GM12864 (cell line): ENCODE results near the gene CDH13.
A peak's percentile ranks its signal among the peaks of the same experiment; 100 is the strongest.

ENCODE experiments used
- DNase-seq: peaks from one replicate; pipeline ENCODE4 v3.0.0-alpha.2; 2011; ENCODE audit warnings: low read depth
- H3K4me3 ChIP-seq: 2 replicates; pipeline ENCODE4 v1.5.1; 2011; ENCODE audit warnings: mild to moderate bottlenecking, low read depth, low read length, control low read depth
- TF ChIP-seq, protein P1 (sequence below): IDR thresholded peaks from 2 replicates; pipeline ENCODE4 v1.5.1; 2011; ENCODE audit warnings: low read depth, mild to moderate bottlenecking, moderate library complexity, low read length, control low read depth, inconsistent platforms; ENCODE audit errors: missing control alignments

CDH13 gene

DNA sequence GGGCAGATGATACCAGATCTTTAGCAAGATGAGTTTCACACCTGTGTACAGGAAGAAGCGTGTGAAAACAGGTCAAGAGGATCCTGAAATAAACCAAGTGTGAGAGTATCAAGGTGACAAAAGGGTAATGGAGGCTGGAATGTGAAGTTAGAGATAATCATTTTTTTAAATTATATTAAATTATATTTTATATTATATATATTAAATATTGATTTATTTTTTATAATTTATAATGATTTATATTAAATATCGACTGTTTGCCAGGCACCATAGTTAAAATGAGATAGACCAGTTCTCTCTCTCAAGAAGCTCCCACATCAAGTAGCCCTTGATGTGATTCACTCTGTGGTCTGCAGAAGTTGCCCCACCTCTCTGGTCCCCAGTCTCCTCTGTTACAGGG, 820.8 kb downstream of the CDH13 start:
- TF ChIP-seq, protein P1, sequence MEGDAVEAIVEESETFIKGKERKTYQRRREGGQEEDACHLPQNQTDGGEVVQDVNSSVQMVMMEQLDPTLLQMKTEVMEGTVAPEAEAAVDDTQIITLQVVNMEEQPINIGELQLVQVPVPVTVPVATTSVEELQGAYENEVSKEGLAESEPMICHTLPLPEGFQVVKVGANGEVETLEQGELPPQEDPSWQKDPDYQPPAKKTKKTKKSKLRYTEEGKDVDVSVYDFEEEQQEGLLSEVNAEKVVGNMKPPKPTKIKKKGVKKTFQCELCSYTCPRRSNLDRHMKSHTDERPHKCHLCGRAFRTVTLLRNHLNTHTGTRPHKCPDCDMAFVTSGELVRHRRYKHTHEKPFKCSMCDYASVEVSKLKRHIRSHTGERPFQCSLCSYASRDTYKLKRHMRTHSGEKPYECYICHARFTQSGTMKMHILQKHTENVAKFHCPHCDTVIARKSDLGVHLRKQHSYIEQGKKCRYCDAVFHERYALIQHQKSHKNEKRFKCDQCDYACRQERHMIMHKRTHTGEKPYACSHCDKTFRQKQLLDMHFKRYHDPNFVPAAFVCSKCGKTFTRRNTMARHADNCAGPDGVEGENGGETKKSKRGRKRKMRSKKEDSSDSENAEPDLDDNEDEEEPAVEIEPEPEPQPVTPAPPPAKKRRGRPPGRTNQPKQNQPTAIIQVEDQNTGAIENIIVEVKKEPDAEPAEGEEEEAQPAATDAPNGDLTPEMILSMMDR, result no peak
- no peak for DNase-seq

DNA sequence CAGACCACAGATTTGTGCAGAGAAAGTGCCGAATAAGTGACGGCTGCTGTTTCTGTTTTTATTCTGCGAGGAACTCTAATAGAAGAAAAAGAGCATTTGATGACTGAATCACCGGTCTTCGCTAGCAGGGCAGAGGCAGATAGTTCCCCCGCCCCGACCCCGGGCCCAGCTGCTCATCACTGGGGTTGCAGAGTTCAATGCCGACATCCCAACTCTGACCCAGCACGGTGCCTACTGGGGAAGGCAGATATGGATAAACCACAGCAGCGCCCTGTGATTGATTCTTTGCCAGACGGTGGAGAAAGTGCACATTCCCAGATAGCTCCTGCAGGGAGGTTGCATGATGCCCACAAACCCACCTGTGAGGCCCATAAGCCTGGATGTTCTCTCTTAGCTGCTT, 823.1 kb downstream of the CDH13 start:
- TF ChIP-seq, protein P1, result no peak
- no peak for DNase-seq

More for the DNA sequence above, 820.8 kb downstream of the CDH13 start:
- no peak overlapping the region for H3K4me3 ChIP-seq

DNA sequence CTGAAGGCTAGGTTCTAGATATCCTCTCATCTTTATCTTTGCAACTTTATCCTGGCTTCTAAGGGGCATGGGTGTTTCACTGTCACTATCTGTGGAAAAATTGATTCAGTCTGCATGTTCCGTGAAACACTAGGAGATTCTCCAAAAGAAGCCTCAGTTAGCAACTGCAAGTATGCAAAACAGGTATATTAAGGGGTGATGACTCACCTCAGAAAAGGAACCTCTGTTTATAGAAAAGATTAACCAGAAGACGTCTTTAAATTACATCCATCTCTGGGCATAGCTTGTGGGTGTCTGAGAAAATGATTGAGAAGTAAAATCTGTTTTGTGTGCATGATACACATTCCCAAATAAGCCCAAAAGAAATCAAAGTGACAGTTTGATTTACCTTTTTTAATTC, 827.2 kb downstream of the CDH13 start:
- TF ChIP-seq, protein P1, result no peak
- H3K4me3 ChIP-seq, result no peak overlapping the region
- no peak for DNase-seq

More for the DNA sequence above, 823.1 kb downstream of the CDH13 start:
- H3K4me3 ChIP-seq, result no peak overlapping the region

DNA sequence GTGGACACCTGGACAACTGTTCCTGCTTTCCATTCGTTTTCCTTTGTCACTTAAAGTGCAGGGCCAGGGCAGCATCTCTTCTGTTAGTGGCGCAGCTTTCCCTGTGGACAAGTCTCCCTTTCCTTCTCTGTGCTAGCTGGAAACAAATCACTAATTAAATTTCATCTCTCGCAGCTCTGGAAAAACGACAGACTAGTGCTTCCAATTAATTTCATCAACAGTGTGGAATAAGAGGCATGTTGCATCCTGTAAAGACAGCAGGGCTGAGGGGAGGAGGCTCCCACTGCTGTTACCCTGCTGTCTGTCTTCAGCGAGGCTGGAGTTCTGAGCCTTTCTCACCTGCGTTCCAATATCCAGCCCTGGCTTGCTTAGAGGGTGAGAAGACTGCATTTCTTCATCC, 828.9 kb downstream of the CDH13 start:
- DNase-seq, result no peak
- TF ChIP-seq, protein P1, result no peak
- no peak overlapping the region for H3K4me3 ChIP-seq

DNA sequence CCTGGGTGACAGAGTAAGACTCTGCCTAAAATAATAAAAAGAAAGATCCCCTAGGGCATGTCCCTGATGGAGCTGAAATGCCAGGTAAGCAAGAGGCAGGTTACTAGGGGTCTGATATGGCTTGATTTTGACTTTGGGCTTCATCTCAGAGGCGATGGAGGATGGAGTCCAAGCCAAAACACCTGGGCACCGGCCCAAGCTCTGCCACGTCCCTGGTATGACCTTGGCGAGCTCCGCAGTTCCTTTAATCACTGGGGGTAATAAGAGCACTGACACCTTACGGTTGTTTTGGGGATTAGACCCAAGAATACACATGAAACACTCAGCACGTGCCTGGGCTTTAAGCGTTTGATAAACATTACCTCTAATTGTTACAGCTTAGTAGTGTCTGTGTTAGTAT, 830.2 kb downstream of the CDH13 start:
- TF ChIP-seq, protein P1, result no peak
- DNase-seq, result no peak
- no peak overlapping the region for H3K4me3 ChIP-seq

DNA sequence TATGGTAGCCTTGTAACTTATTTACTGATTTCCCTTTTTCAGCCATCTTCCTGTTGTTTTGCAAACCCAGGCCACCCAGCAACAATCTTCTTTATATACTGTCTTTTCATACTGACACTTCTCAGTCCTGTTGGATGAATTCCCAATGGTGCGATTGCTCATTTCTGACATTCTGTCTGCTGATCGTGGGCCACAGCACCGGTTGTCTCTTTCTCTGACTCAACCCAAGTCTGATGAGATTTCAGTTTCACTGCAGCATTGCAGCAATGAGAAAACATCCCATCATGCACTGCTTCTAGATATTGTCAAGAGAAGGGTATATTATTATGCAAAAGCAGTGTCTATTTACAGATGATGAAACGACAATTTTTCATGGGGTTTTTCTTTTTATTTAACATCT, 831.8 kb downstream of the CDH13 start:
- TF ChIP-seq, protein P1, result no peak
- DNase-seq, result peak; percentile 61
- no peak overlapping the region for H3K4me3 ChIP-seq

DNA sequence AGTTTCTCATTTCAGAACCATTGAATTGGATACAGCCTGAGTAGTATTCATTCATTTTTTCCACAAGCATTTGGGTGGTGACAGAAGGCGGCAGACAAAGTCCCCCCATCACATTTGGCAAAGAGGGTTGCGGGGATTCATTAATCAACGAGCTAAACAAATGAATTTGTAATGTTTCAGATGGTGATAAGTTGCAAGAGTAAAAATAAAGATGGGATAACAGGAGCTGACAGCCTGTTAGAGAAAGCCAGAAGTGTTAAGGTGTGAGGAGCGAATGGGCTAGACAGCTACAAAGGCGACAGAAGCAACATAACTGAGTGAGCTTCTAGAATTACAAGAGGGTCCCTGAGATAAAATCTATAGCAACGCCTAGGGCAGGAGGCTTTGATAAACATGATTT, 838.2 kb downstream of the CDH13 start:
- TF ChIP-seq, protein P1, result no peak
- H3K4me3 ChIP-seq, result no peak overlapping the region
- DNase-seq, result no peak
